ENCODE results near the gene MVK.
A peak's percentile ranks its signal among the peaks of the same experiment; 100 is the strongest.

The MVK gene

DNA sequence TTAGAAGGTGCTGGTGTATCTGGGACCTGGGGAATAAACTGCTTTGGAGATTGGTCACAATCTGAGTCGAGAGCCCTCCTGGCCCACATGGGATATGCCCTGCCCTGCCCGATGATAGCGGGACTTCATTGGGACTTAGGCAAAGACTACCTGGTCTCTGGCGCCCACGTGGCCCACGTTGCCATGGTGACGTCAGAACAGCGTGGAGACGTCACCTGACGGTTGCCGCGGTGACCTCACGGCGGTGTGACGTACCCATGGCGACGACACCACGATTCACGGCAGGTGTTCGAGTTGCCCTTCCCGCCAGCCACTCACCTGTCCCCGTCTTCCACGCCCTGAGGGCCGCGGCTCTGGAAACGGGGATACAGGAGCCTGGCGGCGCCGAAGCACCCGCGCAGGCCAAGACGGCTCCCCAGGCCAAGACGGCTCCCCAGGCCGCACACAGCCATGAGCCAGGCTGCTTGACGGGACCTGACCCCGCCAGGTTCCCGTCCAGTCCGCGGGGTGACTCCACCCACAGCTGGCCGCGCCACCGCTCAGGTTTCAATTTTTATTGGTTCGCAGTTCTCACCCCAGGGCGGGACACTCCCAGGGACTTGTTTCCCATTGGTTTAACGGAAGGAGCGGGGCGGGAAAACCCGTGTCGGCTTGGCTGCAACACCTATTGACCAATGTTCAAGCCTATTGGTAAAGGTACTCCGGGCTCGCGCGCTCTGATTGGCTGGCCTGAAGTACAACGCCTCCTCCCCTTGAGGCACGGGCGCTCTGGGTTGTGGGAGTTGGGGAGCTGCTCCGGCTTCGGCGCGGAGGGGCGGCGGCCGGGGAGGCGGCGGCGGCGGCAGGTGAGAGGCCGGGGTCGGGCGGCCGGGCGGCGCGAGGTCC is at the start of gene MVK, which contains the start of gene MMAB:
Gene MVK, plus strand, starts transcription at position 766 of the 885 bp plus-strand sequence. CDS start 1,029 bp downstream, outside the sequence.
Gene MMAB, minus strand, starts transcription at position 476 of the 885 bp plus-strand sequence. Its CDS starts 24 bp downstream, at position 452.
- DNase-seq (ENCODE audit: low read depth, low spot score): peak; percentile 98

DNA sequence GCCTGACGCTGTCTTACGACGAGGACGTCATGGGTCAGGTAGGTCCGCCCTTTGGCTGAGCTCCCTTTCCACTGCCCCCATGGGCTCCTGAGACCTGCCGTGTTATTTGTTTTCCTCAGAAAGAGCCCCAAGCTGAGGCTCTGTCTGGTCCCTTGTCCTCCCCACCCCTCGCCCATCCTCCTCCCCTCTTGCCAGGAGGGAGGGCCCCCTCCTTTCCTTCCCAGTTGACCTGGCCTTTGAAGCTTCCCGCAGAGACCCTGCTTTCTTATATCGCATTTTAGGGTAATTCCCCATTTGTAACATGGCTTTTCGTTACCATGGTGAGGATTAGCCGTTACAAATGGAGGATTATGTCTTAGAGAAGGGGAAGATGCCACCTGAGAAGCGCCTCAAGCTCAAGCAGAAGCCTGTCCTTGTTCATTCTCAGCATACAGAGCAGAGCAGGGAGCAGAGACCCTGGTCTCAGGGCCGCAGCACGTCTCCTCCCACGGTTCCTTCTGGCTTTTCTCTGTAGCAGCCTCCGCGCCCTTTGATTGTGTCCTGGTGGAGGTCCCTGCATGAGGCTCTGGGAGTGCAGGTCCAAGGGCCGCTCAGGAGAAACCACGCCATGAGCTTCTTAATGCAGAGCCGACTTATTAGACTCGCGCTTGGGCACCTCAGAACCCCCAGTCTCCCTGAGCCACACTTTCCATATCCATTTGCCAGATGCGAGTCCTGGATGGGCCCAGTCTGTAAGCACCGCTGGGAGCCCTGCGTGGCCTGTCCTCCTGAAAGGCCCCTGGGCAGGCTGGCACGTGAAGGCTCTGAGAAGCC is 48.9 kb upstream of the MVK start:
- DNase-seq (ENCODE audit: low read depth, low spot score): no peak

DNA sequence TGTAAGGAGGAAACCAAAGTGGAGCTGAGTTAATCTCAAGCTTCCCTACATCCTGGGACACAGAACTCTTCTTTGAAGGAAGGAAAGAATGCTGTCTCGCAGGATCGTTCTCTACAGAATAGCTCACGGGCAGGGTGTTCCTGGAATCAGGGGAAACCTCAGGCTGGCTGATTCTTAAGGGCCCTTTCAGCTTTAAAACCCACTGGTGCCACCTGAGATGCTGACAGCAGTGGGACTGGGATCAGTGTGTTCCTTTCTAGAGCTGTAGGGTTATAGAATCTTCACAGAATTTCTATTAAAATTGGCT is 48.4 kb upstream of the MVK start:
- DNase-seq (ENCODE audit: low read depth, low spot score): no peak

DNA sequence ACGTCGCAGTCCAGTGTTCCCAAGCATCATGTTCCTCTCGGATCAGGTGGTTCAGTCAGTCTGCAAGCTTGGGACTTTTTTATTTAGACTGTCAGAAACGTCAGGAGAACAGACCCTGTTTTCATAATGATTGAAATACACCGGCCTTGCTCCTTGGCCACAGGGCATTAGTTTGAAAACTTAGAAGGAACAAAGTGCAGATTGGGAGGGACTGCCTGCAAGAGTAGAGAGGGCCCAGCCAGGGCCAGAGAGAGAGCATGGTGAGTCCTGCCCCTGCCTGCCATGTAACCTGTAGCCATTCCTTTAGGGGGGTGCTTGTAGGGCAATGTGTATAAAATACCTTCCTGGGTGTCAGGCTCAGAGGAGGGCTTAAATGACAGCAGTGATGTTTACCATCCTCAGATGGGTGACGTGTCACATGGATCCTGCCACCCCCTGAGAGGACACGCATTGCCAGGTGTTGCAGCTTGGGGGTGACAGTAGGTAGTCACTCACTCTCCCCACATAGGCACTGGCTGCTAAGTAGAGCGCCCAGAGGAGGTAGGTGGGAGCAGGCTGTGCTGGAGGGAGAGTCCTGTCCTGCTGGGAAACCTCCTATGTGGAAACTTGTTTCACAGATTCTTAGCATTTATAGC is 46.0 kb upstream of the MVK start:
- no peak for DNase-seq (ENCODE audit: low read depth, low spot score)

DNA sequence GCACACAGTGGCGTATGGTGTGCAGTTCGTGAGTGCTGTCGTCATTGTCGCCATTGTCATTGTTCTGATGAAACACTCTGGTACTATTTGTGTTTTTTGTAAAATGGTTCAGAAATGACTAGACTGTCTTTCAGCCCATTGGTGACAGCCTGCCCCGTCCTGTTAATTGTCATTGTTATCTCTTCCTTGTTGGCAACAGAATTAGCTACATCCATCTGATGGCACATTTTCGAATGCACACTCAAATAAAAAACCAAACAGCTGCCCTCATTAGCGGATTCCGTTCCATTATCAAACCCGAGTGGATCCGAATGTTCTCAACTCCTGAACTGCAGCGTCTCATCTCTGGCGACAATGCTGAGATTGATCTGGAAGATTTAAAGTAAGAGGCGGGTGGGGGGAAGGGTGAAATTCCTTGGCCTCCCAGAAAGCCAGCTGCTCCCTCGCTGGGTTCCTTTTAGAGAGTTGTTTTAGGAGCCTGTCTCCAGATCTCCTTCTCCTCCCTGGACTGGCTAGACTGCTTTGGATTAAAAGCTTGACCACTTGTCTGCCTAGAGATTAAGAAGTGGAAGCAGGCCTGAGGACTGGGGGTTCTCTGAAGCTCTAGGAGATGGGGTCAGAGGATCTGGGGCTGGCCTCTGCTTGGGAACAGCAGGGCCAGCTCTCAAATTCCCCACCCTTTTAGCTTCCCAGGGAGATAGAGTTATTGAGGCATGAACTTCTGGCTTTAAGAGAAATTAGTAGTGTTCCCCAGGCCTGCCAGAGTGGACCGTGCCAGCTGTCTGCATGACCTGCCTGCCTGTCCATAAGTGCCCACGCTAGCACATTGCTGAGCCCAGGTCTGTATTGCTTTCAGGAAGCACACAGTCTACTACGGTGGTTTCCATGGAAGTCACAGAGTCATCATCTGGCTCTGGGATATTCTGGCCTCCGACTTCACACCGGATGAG is 43.6 kb upstream of the MVK start:
- no peak for DNase-seq (ENCODE audit: low read depth, low spot score)

DNA sequence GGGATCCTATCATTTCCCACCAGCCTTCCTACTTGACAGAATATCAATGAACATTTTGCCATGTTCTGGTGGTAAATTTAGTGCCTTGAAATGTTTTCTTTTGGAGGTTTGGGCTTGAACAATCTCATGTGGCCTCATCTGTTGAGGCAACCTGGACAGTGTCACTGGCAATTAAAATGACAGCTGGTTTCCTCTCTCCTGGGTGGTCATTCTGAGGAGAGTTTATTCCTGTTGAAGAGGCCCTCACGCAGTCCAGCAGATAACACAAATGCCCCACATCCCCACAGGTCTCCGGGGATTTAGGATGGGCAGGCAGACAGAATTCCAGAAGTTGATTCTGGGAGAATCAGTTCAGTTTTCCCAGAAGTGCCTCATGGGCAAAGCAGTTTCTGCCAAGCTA is 42.2 kb upstream of the MVK start:
- DNase-seq (ENCODE audit: low read depth, low spot score): no peak

DNA sequence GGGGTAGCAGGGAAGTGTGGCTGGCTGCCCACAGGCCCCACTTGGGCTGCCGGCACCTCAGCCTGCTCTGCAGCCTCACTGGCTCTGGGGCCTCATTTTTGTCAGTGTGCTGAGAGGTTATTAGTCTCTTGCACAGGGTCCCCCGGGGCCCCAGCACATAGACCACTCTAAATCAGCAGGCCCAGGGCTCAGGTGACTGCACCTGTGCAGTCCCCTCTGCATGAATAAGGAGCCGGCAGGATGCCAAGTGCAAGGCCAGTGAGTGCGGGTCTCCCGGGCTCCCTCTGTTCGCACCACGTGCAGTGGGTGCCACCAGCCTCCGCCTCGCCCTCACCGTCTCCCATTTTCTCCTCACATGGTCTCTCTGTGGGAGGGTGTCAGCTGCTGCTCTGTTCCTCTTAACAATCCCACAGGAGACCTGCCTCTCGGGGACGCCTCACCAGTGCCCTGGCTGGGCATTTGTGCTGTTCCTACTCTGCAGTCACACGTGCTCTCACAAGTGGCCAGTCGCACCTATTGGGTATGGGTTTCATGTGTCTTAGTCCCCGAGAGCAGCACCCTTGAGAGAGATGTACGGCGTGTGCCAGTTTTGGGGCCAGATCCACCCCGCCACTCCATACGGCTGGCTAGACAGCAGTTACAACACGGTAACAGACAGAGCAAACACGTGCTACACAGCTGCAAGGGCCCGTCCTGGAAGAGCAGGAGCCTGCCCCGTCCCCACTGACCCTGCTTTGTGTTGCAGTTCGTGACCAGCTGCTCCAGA is 40.7 kb upstream of the MVK start:
- DNase-seq (ENCODE audit: low read depth, low spot score): no peak

DNA sequence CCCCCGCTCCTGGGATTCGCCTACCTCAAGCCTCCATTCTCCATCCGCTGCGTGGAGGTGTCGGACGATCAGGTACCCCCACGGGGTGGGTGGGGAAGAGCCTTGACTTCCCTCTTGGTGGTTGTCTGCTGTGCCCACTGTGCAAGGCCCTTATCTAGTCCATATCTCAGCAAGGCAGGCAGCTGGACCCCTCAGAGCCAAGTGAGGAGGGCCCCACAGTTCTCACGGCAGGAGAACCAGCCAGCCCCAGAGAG is 40.2 kb upstream of the MVK start:
- DNase-seq (ENCODE audit: low read depth, low spot score): no peak

DNA sequence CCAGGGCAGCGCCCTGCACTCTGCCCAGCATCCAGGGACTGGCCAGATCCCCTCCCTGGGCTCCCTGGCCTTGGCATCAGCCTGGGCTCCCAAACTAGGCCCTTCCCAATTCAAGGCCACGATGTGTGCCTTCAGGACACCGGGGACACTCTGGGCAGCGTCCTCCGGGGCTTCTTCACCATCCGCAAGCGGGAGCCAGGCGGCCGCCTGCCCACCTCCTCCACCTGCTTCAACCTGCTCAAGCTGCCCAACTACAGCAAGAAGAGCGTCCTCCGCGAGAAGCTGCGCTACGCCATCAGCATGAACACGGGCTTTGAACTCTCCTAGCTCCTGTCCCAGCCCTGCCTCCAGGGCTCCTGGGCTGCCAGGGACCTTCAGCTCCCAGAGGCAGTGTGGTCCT is 39.1 kb upstream of the MVK start:
- DNase-seq (ENCODE audit: low read depth, low spot score): no peak

DNA sequence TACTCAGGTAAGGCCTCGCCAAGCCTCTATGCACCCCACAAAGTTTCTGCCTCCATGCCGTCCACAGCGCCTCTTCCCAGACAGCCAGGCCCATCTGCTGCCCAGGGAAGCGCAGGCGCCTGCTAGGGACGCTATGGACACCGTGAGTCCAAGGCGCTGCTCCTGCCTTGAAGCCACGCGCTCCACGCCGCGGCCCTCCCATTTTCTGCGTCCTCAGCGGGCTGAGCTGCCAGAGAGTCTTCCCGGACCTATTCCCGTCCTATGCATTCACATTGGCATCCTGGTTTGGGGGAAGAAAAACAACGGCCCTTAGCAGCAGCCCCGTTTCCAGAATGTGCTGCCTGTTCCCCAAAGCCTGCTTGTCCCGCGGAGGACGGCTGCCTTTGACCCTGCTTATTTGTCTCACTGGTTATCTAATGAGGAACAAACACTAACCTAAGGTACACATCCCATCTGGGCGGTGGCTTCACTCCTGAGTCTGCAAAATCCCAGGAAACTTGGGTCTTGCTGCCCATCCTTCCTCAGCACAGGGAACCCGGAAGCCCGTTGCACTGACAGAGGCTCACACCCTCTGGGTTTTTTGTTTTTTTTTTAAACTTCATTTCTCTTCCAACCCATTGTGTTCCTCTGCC is 38.2 kb upstream of the MVK start:
- no peak for DNase-seq (ENCODE audit: low read depth, low spot score)

DNA sequence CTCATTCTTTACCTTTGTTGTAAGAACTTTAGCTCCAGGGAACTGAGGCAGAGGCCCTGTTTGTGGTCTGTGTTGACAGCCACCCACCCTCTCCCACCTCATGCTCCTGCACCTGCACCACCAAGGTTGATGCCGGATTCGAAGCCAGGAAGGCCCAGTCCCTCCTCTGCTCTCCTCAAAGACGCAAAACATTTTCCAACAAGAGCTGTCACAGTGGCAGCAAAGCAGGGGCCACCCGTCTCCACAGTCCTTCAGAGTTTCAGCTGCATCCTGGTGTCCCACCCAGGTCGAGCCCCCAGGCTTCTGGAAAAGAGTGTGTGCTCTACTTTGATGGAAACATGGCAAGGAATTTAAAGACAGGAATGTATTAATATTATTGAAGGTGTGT is 37.7 kb upstream of the MVK start:
- no peak for DNase-seq (ENCODE audit: low read depth, low spot score)

DNA sequence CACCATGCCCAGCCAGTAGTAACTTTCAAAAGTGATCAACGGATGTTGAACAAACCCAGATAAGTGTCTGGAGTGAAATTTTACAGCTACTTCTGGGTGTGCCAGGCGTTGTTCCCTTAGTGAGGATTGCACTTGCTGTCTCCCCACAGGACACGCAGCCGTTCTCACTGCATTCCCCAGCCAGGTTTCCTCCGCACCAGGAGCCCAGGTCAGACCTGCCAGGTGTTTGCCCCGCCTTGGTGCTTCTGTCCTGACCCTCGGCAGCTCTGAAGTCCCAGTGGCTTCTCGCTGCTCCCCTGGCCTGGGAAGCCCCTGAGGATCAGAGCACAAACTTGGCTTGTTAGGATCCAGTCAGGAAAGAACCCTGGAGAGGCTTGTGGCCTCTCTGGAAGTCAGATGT is 36.5 kb upstream of the MVK start:
- DNase-seq (ENCODE audit: low read depth, low spot score): no peak

DNA sequence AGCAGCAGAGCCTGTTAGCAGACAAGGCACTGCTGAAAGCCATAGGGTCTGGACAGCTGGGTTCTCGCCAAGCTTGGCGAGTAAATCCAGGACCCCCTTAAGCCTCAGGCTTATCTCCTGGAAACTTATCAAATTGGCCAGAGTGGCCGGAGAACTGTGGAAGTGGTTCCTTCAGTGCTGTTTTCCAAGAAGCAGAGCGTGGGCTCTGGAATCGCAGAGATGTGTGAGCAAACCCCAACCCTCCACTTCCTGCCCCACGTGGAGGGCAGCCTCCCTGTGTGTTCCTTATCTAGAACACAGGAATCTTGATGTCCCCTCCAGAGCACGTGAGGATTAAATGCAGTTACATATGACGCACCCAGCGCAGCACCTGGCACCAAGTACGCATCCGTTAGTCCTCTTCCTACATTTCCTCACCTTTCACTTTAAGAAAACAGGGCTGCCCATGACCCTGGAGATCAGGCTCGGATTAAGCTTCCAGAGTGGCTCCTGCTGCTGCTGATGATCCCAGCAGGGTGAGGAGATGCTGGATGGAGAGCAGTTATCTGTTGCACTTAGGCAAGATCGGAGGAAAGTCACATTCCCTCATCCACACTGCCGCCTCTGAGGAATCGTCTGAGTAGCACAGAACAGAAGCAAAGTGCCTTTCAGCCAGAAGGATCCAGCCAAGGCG is 35.3 kb upstream of the MVK start:
- no peak for DNase-seq (ENCODE audit: low read depth, low spot score)

DNA sequence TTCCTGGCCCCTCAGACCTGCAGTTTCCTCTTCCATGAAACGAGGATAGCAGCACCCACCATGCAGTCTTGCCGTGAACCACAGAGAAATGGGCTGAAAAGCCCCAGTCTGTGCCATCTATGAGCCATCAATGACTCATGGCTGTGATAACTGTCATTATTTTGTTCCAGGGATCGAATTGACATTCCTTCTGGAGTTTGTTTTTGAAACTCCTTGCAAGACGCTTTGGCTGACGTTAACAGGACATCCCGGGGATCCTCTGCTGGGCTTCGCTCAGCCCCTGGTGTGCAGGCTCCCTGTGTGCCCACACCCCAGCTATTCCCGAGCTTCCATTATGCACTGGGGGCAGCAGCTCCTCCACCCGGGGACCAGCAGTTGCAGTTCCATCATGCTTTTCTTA is 34.1 kb upstream of the MVK start:
- no peak for DNase-seq (ENCODE audit: low read depth, low spot score)

DNA sequence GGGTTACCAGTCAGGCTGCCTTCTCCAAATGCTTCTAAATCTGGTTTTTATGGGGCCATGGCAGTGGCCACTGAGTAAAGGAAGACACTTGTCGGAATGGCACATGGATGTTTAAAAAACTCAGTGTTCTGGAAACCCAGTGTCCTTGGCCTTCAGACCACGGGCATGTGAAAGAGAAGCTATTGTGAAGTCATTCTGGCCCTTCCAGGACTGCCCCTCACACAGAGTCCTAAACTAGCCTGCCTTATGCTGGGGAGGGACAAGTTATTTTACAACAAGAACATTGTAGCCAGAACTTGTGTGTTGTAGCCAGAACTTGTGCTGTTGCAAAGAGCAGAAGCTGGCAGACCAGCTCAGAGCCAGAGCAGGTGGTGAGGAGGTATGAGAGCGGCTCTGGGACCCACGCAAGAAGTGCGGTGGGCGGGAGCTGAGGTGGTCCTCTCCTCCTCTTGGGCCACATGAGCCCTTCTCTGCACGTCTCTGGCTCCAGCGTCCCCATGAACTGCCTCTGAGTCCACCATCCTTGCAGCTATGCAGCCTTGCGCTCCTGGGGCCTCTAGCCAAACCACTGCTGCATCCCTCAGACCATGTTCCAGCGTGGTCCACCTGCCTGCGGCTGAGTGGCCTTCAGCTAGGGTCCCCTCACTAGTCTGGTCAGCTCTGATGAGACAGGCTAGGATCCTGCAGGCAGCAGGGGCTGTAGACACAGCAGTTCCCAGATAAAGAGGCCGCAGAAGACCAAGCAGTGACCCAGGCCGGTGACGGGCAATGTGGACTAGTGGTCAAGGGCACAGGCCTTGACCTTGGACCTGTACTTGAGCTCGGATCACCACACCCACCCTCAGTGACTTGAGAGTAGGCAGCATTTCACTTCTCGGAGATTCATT is 32.8 kb upstream of the MVK start:
- no peak for DNase-seq (ENCODE audit: low read depth, low spot score)

DNA sequence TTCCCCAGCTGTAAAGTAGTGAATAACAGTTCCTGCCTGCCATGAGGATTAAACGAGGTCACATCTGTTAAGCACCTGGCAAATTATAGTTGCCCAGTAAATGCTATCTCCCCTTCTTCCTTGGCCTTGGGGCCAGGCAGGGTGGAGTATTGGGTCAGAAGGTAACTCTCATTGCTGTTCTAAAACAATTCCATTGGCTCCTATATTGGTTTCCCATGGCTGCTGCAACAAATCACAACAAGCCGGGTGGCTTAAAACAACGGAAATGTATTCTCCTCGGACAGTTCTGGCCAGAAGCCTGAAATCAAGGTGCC is 32.2 kb upstream of the MVK start:
- no peak for DNase-seq (ENCODE audit: low read depth, low spot score)

DNA sequence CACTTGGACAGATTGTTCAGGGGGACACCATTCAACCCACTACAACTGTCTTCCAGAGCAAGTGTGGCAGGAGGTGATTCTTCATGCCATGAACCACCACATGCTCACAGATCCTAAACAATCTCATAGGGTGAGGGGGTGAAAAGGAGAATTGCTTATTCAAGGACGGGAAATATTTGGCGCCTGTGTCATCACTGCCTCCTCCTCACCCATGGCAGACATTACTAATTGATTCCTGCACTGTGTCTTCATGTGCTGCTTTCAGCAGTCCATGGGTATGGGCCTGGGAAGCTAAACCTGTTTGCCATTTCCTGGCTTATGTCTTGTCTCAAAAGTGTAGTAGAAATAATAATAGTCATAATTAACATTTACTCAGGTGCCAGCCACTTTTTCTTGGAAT is 31.6 kb upstream of the MVK start:
- DNase-seq (ENCODE audit: low read depth, low spot score): no peak

DNA sequence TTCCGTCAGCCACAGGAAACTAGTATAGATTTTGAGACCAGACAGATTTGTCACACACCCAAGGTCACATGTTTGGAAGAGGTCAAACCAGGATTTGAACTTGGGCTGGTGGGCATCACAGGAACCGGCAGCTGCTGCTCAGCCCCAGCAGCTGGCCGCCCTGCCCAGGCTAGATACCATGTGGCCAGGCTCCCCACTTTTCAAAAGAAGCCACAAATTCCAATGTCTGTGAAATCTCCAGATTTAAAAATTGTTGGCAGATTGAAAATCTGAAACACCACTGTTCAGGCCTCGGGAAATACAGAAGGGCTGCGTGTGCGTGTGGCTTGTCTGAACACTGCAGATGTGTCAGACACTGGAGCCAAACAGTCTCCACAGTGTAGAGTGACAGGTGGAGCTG is 30.7 kb upstream of the MVK start:
- no peak for DNase-seq (ENCODE audit: low read depth, low spot score)

DNA sequence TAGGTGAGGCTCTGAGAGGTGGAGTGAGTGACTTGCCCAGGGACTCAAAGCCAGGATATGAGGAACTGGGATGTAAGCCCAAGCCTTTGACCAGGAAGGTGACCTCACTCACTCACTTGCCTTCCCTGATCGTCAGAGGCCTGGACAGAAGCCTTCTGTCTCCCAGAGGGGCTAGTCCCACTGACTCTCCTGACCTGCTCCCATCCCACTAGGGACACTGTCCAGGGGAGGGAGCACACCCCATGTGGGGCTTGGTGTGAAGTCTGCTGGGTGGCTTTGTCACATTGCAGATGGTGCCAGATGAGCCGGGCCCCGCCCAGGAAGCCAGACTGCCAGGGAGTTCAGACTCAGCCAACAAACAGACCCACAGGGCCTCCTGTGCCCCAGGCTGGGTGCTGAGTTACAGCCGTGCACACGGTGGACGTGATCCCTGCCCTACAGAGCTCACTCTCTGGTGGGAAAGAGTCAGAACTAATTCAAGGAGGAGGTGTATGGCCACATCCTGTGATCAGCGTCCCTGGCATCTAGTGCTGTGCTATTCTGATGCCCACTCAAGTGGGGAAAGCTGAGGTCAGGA is 28.6 kb upstream of the MVK start:
- no peak for DNase-seq (ENCODE audit: low read depth, low spot score)
